Hematopoietic multipotent progenitor cell treated with erythropoietin and hydrocortisone succinate and interleukin-3 and kit ligand, for 15 days (in vitro differentiated cells): ENCODE measurements around the gene GRHL1.
"Not testable (repeated sequence)": the region's sequence is repeated elsewhere in the genome, so short reads cannot be mapped to it uniquely, and the experiment has no call there.

ENCODE experiments used
- DNase-seq: peaks from one replicate; pipeline ENCODE4 v3.0.0-alpha.2; 2015; ENCODE audit warnings: low spot score

Gene GRHL1

DNA sequence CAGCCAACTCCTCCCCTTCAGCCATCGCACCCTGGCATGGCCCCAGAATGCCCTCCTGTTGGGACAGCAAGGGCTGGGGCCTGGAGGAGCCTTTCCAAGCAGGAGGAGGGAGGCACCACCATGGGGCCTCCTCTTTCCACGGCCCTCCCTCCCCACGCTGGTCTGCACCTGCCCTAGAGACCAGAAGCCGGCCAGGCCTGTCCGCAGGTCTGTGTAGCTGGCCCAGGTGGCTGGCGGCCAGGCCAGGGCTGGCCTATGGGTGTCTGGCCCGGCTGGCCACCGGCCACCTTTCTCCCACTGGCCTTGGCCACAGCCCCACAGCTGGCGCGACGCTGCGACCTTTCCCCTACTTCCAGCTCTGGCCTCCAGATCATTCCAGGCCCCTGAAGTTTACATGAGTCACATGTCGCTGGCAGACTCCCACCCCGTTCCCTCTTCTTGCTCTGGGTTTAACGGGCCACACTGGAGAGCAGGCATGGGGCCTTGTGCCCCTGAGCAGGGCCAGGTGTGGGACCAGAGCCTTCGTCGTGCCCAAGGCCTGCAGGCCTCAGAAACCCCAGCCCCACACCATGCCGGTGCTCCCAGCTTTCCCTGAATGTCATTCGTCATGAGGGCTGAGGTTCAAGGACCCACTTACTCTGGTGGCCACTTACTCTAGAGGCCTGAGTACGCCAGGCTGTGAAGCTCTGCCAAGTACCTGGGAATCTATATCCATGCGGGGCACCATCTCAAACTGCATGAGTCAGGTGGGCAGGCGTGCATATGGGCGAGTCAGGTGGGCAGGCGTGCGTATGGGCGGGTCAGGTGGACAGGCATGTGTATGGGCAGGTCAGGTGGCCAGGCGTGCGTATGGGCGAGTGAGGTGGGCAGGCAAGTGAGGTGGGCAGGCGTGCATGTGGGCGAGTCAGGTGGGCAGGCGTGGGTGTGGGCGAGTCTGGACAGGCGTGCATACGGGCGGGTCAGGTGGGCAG, 58.6 kb downstream of the GRHL1 start:
- DNase-seq: no peak

DNA sequence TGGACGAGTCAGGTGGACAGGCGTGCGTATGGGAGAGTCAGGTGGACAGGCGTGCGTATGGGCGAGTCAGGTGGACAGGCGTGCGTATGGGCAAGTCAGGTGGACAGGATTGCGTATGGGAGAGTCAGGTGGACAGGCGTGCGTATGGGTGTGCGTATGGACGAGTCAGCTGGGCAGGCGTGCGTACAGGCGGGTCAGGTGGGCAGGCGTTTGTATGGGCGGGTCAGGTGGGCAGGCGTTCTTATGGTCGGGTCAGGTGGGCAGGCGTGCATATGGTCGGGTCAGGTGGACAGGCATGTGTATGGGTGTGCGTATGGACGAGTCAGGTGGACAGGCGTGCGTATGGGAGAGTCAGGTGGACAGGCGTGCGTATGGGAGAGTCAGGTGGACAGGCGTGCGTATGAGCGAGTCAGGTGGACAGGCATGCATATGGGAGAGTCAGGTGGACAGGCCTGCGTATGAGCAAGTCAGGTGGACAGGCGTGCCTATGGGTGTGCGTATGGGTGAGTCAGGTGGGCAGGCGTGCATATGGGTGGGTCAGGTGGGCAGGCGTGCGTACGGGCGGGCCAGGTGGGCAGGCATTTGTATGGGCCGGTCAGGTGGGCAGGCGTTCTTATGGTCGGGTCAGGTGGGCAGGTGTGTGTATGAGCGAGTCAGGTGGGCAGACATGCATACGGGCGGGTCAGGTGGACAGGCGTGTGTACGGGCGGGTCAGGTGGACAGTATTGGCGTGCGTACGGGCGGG, 59.5 kb downstream of the GRHL1 start:
- not testable (repeated sequence) for DNase-seq

- DNase-seq: not testable (repeated sequence)
These were observed 60.3 kb downstream of the GRHL1 start for GRCh38 chr2:10011606-10012325.

DNA sequence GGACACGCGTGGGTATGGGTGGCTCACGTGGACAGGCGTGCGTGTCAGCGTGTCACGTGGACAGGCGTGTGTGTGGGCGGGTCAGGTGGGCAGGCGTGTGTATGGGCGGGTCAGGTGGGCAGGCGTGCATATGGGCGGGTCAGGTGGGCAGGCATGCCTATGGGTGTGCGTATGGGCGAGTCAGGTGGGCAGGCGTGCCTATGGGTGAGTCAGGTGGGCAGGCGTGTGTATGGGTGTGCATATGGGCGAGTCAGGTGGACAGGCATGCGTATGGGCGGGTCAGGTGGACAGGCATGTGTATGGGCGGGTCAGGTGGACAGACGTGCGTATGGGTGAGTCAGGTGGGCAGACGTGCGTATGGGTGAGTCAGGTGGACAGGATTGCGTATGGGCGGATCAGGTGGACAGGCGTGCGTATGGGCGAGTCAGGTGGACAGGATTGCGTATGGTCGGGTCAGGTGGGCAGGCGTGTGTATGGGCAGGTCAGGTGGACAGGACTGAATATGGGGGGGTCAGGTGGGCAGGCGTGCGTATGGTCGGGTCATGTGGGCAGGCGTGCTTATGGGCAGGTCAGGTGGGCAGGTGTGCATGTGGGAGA, 61.0 kb downstream of the GRHL1 start:
- not testable (repeated sequence) for DNase-seq

DNA sequence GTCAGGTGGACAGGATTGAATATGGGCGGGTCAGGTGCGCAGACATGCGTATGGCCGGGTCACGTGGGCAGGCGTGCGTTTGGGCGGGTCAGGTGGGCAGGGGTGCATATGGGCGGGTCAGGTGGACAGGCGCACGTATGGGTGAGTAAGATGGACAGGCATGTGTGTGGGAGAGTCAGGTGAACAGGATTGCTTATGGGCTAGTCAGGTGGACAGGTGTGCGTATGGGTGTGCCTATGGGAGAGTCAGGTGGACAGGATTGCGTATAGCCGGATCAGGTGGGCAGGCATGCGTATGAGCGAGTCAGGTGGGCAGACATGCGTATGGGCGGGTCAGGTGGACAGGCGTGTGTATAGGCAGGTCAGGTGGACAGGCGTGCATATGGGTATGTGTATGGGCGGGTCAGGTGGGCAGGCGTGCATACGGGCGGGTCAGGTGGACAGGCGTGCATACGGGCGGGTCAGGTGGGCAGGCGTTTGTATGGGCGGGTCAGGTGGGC, 61.5 kb downstream of the GRHL1 start:
- no peak for DNase-seq

DNA sequence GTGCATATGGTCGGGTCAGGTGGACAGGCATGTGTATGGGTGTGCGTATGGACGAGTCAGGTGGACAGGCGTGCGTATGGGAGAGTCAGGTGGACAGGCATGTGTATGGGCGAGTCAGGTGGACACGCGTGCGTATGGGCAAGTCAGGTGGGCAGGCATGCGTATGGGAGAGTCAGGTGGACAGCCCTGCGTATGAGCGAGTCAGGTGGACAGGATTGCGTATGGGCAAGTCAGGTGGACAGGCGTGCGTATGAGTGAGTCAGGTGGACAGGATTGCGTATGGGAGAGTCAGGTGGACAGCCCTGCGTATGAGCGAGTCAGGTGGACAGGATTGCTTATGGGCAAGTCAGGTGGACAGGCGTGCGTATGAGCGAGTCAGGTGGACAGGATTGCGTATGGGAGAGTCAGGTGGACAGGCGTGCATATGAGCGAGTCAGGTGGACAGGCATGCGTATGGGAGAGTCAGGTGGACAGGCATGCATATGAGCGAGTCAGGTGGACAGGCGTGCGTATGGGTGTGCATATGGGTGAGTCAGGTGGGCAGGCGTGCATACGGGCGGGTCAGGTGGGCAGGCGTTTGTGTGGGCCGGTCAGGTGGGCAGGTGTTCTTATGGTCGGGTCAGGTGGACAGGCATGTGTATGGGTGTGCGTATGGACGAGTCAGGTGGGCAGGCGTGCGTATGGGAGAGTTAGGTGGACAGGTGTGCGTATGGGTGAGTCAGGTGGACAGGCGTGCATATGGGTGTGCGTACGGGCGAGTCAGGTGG, 62.3 kb downstream of the GRHL1 start:
- not testable (repeated sequence) for DNase-seq

- no peak for DNase-seq
These were observed 63.1 kb downstream of the GRHL1 start for GRCh38 chr2:10014418-10015190.

DNA sequence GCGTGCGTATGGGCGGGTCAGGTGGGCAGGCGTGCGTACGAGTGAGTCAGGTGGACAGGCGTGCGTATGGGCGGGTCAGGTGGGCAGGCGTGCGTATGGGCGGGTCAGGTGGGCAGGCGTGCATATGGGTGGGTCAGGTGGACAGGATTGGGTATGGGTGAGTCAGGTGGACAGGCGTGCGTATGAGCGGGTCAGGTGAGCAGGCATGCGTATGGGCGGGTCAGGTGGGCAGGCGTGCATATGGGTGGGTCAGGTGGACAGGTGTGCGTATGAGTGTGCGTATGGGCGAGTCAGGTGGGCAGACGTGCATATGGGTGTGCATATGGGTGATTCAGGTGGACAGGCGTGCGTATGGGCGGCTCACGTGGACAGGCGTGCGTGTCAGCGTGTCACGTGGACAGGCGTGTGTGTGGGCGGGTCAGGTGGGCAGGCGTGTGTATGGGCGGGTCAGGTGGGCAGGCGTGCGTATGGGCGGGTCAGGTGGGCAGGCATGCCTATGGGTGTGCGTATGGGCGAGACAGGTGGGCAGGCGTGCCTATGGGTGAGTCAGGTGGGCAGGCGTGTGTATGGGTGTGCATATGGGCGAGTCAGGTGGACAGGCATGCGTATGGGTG, 64.0 kb downstream of the GRHL1 start:
- not testable (repeated sequence) for DNase-seq

DNA sequence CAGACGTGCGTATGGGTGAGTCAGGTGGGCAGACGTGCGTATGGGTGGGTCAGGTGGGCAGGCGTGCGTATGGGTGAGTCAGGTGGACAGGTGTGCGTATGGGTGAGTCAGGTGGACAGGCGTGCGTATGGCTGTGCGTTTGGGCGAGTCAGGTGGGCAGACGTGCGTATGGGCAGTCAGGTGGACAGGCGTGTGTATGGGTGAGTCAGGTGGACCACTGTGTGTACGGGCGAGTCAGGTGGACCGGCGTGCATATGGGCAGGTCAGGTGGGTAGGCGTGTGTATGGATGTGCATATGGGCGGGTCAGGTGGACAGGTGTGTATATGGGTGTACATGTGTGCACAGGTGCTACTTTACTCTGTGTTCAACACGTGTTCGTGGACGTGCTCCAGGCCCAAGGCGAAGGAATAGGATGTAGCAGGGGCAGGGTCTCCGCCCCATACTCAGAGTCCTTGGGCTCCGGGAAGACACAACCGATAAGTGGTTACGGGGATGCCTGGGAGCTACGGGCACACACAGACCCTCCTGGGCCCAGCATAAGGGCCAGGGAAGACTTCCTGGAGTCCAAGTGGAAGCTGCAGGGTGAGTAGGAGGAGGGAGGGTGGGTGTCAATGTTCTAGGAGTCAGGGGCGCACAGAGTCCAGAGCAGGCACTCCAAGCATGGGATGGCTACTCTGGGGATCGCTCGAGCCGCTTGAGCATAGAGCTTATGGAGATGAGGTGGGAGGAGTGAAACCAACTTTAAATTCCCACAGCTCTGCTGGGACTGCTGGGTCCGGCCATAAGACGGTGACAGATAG, 64.7 kb downstream of the GRHL1 start:
- no peak for DNase-seq

DNA sequence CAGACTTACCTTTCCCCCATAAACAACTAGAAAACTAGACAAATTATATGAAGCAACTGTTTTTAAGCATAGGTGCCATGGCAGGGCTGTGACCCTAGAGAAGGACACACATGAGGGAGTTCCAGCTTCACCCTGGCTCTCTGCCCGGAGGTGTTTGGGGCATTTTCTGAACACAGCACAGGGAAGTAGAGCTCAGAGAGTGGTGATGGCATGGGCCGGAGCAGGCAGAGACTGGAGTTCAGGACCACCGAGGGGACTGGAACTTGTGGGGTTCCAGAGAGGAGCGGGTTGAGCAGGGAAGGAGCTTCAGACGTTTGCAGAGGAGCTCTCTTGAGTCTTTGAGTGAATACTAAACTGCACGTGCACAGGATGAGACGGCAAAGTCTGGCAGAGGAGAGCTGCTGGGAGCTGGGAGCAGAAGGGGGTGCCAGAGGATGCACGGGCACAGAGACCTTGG, 65.3 kb downstream of the GRHL1 start:
- DNase-seq: no peak

DNA sequence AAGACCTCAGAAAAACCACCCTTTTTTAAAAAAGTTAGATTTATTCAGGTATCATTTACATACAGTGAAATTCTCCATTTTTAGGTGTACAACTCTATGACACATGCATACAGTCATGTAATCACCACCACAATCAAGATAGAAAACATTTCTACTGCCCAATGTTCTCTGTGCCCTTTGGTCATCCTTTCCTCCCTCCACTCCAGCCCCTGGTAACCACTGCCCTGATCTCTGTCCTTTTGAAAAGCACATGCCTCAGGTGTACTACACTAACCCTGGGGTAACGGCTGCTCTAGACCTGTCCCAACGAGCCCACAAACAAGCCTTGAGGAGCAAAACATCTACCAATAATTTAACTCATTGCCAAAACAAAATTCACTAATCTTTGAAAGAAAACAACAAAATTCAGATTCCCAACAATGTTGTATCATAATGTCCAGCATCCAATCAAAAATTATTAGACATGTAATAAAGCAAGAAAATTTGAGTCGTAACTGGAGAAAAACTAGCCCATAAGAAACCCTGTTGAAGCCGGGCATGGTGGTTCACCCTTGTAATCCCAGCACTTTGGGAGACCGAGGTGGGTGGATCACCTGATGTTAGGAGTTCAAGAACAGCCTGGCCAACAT, 65.9 kb downstream of the GRHL1 start:
- no peak for DNase-seq

- no peak for DNase-seq
These were observed 67.7 kb downstream of the GRHL1 start for GRCh38 chr2:10019174-10019573.

GRCh38 chr2:10019602-10020400, 68.3 kb downstream of the GRHL1 start:
- DNase-seq: no peak

DNA sequence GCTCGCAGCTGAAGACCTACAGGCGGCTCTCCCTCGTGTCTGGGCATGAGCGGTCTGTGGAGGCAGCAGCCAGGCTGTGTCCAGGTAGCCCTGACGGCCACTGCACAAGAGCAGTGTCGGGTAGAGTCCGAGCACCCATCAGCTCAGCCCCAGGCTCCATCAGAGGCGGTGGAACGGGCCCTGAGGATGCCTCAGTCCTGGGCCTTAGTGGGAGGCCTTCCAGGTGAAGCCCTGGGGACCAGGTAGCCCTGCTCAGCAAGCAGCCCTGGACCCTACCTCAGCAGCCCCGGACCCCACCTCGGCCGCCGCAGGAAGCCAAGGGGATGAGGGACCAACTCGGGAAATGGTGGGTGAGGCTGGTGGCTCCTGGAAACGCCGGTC, 70.5 kb downstream of the GRHL1 start:
- DNase-seq: no peak

DNA sequence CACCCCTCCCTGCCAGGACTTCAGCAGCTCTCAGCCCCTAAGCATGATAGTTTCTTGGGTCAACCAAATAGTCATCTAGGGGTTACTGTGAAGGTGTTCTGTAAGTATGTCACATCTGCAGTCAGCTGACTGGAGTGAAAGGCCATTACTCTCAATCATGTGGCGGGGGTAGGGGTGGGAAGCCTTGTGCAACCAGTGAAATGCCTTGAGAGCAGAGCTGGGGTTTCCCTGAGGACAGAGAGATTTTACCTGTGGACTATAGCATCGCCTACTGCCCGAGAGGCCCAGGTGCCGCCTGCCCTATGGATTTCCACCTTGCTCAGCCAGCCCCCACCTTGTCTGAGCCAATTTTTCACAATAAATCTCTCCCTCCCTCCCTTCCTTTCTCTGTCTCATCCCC, 71.0 kb downstream of the GRHL1 start:
- no peak for DNase-seq

DNA sequence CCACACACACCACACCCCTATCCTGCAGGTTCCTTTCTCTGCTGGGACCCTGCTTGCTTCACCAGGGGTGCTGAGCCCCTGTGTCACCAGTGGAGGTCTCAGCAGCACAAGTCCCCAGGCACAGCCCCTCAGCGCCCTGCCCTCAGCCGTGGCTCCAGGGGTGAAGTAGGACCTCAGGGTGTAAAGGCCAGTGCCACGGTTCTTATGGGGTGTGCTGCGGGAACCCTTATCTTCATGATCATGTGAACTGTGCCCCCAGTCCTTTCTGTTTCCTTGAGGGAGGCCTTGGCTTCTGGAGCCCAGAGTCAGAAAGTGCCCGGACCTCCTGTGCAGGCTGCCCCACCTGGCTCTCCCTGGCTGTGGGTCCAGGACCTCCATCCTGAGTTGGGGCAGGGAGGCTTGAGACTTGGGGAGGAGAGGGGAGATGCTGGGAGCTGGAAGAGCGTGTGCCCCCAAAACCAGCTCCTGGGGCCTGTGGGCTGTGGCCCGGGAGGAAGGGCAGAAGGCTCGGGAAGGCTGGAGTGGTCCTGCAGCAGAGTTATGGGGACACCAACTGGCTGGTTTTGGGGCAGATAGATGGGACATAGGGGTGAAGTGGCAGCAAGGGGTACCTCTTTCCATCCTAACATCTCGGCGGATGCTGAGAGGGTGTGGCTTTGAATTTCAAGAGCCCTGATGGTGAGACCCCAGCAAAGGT, 71.6 kb downstream of the GRHL1 start:
- DNase-seq: no peak
